Neural progenitor cell (in vitro differentiated cells): ENCODE data around the gene UNG.

Experiments used
- CTCF ChIP-seq: fragments of 200-600 bp; sonication (generic); IDR thresholded peaks from 2 replicates; pipeline ENCODE4 v1.5.1; 2017; ENCODE audit warnings: antibody characterized with exemption, mild to moderate bottlenecking
- EZH2 ChIP-seq: fragments of 200-600 bp; sonication (generic); IDR thresholded peaks from 2 replicates; pipeline ENCODE4 v1.6.1; 2017; ENCODE audit warnings: antibody characterized with exemption, mild to moderate bottlenecking, moderate library complexity
- EZH2phosphoT487 ChIP-seq: fragments of 200-600 bp; sonication (generic); IDR thresholded peaks from 2 replicates; pipeline ENCODE4 v1.6.1; 2017; ENCODE audit warnings: antibody characterized with exemption

- TF ChIP-seq EZH2, result no peak
- TF ChIP-seq CTCF, result no peak
- TF ChIP-seq EZH2phosphoT487, result no peak
These were observed 15.5 kb downstream of the UNG start for GRCh38 chr12:109112720-109113465.
